D721Med (cell line): ENCODE data around the gene C1orf21.

Experiments used
- DNase-seq: peaks from one replicate; pipeline ENCODE4 v3.0.0; 2011; ENCODE audit warnings: low spot score; ENCODE audit not compliant: insufficient read length
- FAIRE-seq: peaks from 2 replicates; lab custom pipeline; 2011; peaks lifted over from hg19 to GRCh38; lab: Jason Lieb, UNC
- TF ChIP-seq, protein P1 (sequence below): IDR thresholded peaks from 2 replicates; pipeline ENCODE4 v1.5.1; 2012; ENCODE audit warnings: mild to moderate bottlenecking, control low read depth; ENCODE audit not compliant: insufficient read depth; ENCODE audit errors: missing control alignments

C1orf21 gene

DNA sequence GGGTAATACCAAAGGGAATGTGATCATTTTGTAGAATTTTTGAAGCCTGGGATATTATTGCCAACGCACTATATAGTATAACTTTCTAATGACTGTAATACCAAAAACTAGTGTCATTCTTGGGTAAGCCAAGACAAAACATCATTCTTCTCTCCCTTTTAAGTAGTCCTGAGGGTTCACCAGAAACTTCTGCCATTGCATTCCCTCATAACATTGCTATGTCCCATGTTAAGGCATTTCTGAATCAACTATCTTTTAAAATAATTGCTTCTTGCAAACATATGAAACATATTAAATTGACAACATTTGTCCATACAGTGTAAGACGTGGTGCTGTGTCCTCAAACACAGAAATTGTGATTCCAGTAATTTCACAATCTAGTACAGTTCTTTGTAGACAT, 29.9 kb upstream of the C1orf21 start:
- DNase-seq (no peak), FAIRE-seq (no peak)
- TF ChIP-seq, protein P1, sequence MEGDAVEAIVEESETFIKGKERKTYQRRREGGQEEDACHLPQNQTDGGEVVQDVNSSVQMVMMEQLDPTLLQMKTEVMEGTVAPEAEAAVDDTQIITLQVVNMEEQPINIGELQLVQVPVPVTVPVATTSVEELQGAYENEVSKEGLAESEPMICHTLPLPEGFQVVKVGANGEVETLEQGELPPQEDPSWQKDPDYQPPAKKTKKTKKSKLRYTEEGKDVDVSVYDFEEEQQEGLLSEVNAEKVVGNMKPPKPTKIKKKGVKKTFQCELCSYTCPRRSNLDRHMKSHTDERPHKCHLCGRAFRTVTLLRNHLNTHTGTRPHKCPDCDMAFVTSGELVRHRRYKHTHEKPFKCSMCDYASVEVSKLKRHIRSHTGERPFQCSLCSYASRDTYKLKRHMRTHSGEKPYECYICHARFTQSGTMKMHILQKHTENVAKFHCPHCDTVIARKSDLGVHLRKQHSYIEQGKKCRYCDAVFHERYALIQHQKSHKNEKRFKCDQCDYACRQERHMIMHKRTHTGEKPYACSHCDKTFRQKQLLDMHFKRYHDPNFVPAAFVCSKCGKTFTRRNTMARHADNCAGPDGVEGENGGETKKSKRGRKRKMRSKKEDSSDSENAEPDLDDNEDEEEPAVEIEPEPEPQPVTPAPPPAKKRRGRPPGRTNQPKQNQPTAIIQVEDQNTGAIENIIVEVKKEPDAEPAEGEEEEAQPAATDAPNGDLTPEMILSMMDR: no peak

DNA sequence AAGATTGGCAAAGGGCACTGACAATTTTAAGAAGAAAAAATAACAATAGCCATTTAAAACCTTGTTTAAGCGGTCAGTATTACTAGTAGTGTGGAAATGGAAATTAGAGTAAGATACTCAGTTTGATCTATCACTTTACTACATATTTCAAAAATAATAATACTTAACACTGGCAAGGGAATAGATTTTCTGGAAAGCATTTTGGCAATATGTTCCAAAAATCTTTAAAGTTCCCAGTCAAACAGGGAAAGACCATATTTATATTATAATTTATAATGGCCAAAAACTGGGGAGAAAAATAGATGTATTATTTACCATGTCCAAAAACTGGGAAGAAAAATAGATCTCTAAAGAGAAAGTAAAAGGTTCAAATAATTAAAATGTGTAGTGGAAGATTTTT, 28.6 kb upstream of the C1orf21 start:
- DNase-seq (no peak), FAIRE-seq (no peak)
- TF ChIP-seq, protein P1: no peak

DNA sequence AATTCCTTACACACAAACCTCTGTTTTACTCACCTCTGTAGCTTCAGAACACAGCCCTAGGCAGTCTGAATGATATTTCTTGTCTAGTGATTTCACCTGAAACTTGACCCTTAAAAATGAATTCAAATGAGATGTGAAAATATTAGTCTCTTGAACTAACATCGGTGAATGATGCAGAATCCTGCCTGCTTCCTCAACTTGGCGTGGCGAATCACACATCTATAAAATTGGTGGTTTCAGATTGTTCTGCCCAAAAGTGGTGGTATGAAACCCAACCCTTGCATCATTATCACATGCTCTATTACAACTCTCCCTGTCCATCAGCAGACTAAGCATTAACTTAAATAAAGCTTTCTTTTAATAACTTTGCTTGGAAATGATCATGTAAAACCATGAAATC, 26.9 kb upstream of the C1orf21 start:
- no peak for FAIRE-seq
- TF ChIP-seq, protein P1: no peak
- no peak for DNase-seq

DNA sequence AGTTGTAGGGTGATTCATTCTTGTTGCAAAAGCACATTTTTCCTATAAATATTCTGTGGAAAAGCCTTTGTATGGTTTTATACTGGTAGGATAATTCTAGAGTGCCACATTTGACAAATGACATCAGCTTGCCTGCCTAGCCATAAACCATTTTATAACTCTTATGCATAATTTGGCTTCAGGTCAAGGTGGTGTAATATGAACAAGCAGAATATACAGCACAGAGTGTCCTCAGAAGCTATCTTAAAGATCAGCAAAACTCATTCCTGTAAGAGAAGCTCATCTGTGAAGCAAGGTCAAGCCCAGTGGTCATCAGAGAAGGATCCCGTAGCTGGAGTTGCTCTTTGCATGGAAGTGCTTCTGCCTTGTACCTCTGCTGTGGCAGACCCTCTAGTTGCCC, 24.0 kb upstream of the C1orf21 start:
- DNase-seq (no peak), FAIRE-seq (no peak)
- TF ChIP-seq, protein P1: no peak

DNA sequence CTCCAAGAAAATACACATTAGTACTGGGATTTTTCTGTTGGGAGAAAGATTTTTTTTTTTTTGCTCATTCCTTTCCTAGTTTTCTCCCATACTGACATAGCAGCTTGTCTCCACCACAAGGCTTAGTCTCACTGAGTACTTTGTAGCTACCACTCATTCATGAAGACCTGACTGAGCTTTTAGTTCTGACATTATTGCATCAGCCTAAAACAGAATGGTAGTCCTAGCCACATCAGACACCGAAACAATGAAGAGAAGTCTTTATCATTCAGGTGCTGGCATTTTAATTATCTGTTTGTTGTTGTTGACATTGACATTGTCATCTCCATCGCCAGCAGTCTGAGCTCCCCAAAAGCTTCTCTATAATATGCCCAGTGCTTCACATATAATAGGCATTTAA, 21.1 kb upstream of the C1orf21 start:
- no peak for FAIRE-seq
- TF ChIP-seq, protein P1: no peak

DNA sequence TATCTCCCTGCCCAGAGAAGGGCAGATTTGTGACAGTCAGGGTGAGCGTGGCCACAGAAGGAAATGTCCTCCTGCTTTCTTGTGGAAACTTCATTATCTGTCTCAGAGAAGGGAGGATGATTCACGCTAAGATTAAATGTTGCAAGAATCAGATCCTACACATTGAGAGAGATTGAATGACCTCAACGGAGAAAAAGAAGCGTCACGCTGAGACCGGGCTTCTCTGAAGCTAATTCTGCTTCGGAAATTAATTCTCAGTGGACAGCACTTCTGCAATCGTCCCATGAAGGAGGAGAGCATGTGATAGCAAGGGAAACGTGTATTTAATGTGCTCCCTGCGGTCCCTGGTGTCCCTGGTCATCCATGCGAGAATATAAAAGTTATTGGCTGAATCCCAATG, 19.8 kb upstream of the C1orf21 start:
- DNase-seq: no peak
- TF ChIP-seq, protein P1: no peak
- no peak for FAIRE-seq

More for the DNA sequence above, 21.1 kb upstream of the C1orf21 start:
- DNase-seq: no peak

DNA sequence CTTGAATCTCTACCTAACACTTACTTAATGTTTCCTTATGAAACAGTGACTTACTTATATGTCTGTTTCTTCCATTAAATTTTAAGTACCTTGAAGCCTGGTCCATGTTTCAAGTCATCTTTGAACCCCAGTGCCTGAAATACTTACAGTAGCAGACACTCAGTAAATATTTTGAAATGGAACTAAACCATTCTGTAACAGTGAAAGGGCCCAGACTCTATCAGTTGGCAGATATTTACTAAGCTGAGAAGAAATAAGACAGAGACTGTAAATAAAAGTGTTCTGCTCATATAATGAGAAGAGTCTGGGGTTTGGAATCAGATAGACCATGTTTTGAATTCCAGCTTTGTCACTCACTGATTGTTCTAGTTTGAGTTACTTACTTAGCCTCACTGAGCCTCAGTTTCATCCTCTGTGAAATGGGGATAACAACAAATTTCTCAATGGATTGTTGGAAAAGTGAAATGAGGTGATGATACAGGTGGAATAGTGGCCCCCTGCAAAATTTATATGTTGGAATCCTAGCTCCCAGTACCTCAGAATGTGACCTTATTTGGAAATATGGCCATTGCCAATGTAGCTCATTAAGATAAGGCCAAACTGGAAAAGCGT, 19.3 kb upstream of the C1orf21 start:
- FAIRE-seq: no peak
- no peak for DNase-seq
- TF ChIP-seq, protein P1: no peak
